Stimulated activated CD8-positive, alpha-beta memory T cell treated with anti-CD3 and anti-CD28 coated beads, Interleukin-7, amount 100 ng/mL, for 48 hours (primary cell): Measurements from ENCODE around the gene RIMS1.

Experiments used
- DNase-seq, 2 donors: peaks; one replicate each; pipeline ENCODE4 v3.0.0-alpha.2; 2020; ENCODE audit warnings: low read depth in 1 of 2; ENCODE audit errors: extremely low read depth in 1 of 2

The RIMS1 gene

DNA sequence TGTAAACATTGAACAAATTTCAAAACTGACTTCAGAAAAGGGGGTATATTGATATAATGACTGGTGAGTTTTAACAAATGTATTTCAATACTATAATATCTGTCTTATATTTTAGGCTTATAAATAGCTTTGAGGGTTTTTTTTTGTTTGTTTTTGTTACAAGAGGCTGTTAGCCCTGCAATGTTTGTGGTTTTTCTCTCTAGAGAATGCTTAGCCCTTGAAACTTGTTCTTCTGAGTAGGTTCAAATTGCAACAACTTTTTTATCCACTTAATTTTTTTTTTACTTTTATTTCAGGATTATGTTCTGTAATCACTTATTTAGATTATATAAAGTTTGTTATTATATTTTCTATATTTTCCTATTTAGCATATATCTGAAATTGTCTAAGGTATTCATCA lies 333.2 kb downstream of the RIMS1 start:
- DNase-seq: no peak

GRCh38 chr6:72238021-72238420 lies 351.7 kb downstream of the RIMS1 start:
- DNase-seq: no peak

GRCh38 chr6:72238900-72239299 lies 352.6 kb downstream of the RIMS1 start:
- DNase-seq: no peak

DNA sequence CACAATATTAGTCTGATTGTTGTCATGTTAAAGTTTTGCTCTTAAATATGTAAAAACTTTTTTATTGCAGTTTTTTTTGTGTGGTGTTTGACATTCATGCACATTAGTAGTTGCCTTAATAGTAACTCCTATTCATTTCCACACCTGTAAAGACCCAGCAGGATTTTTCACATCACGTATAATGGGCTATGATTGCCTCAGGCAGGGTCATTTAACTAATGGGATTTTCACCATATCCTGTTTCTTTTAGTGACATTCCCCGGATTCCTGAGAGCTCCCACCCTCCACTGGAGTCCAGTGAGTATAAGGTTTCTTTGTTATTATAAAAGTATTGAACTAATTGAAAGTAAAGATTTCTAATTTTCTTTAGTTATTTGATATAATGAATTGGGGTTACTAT lies 359.2 kb downstream of the RIMS1 start:
- DNase-seq: no peak

DNA sequence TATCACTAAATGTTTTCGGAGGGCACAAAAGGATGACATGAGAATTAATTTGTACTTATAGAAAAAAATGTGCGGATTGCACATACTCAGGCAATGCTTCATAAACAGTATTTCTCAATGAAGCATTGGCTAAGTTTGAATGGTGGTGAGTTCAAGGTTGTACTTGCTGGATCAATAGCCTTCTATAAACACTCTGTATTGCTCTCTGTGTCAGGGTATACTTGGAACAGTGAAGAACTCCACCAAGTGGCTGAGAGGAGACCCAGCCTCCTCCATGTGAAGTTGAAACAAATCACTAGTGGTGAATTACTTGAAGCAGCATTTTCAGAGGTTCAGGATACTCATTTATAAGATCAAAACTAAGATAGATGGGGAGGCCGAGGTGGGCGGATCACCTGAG lies 360.6 kb downstream of the RIMS1 start:
- no peak for DNase-seq

- no peak for DNase-seq
Observed at GRCh38 chr6:72248621-72249020, 362.3 kb downstream of the RIMS1 start.

GRCh38 chr6:72250664-72251063 lies 364.3 kb downstream of the RIMS1 start:
- no peak for DNase-seq

GRCh38 chr6:72260489-72260888 lies 374.1 kb downstream of the RIMS1 start:
- no peak for DNase-seq

- no peak for DNase-seq
Observed at GRCh38 chr6:72261554-72261953, 375.2 kb downstream of the RIMS1 start.

DNA sequence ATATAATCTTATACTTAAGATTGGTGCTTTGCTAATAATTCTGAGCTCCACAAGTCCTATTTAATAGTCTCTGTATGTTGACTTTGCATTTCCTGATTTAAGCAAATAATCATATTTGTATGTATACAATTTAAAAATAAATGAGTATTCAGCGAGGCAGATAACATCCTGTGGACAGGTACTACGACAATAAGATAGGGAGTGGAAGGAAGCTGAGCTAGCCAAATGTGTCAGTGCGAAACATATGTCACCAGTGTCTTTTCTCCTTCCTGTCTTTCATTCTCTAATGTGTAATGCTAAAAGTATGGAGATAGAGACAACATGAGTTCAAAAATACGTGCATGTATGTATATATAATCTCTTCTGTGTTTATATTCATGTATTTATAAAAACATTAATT lies 375.9 kb downstream of the RIMS1 start:
- no peak for DNase-seq

- no peak for DNase-seq
Observed at GRCh38 chr6:72267470-72267869, 381.1 kb downstream of the RIMS1 start.

GRCh38 chr6:72271531-72271930 lies 385.2 kb downstream of the RIMS1 start:
- no peak for DNase-seq

DNA sequence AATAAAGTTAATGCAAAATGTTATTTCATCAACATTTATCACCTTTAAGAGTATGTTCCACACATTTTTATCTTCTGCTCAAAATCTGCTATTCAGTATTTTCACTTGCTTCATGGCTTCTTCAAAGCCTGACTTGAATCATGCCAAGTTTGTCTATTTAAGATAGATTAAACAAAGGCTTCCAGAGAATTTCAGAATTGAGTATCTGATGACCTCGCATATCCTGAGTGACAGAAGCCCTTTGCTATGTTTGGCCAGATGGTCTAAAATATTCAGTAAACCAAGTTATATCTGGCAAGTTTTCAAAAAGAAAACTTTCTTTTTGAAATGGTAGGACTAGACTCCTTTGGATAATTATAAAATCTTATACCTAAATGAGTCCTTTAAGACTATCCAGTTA lies 386.6 kb downstream of the RIMS1 start:
- no peak for DNase-seq

DNA sequence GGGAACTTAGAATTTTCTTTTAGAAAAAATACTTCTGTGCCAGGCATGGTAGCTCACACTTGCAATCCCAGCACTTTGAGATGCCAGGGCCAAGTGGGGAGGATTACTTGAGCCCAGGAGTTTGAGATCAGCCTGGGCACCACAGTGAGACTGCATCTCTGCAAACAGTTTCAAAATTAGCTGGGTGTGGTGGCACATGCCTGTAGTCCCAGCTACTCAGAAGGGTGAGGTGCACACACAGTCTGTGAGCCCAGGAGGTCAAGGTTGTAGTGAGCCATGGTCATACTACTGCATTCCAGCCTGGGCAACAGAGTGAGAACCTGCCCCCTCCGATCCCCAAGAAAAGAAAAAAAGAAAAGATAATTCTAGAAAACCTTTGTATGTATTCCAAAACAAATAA lies 389.5 kb downstream of the RIMS1 start:
- DNase-seq: no peak

DNA sequence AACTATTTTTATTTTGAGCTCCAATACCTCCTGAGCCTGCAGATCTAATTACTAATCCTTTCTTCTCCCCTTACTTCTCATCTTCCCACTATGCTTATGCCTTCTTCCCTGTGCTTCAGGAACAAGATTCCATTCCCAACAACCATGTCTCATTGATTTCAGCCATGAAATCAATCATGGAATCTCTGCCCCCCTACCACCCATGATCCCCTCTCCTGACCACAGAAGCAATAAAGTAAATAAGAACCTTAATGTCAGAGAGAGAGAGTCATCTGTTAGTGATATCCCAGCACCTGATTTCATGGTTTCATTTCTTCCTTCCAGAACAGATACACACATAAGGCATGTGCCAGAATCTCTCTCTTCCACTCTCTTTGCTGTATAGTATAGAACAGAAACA lies 395.9 kb downstream of the RIMS1 start:
- DNase-seq: no peak

- no peak for DNase-seq
Observed at GRCh38 chr6:72283571-72283970, 397.2 kb downstream of the RIMS1 start.

DNA sequence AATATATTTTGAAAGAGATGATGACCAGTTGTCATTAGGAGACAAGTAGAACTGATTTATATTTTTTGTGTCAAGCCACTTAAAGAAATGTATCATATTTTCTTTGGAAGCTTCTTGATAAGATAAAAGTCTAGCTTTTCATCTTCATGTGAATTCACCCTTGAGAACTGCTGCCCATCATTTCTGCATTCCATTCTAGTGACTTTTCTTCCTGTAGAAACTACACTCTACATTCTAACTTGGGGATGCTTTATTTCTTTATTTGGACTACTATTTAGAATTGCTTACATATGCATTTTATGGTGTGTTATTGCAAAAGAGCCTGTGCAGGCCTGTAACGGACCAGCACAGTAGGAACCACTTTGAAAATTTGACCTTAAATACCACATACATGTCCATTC lies 400.6 kb downstream of the RIMS1 start:
- DNase-seq: no peak

DNA sequence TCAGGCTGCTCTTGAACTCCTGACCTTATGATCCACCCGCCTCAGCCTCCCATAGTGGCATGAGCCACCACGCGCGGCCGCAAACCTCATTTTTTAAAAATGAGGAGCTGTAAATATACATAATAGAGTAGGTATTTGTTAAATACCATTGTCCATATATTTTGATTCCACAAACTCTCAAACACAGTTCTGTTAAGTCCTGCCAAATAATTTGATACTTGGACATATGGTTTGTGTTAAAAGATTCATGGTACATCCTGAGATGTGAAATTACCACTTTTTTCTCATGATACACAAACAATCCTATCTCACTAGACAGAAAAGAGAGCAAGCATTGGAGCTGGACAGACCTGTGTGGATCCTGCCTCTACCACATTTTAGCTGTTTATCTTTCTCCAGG lies 401.5 kb downstream of the RIMS1 start:
- no peak for DNase-seq

- no peak for DNase-seq
Observed at GRCh38 chr6:72288592-72288991, 402.2 kb downstream of the RIMS1 start.

DNA sequence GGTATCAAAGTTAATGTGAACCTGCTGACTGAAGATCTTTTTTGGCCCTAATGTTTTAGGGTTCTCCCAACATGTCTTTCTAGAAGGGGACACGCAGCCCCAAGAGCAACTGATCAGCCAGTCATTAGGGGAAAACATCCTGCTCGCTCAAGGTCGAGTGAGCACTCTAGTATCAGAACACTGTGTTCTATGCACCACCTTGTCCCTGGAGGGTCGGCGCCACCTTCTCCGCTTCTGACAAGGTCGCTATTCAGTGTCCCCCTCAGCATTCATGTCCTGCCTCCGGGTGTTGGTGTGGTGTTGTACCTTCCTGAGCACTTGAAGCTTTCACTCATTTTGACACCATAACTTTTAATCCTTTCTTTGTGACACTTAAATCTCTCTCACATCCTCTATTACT lies 404.3 kb downstream of the RIMS1 start:
- DNase-seq: no peak

DNA sequence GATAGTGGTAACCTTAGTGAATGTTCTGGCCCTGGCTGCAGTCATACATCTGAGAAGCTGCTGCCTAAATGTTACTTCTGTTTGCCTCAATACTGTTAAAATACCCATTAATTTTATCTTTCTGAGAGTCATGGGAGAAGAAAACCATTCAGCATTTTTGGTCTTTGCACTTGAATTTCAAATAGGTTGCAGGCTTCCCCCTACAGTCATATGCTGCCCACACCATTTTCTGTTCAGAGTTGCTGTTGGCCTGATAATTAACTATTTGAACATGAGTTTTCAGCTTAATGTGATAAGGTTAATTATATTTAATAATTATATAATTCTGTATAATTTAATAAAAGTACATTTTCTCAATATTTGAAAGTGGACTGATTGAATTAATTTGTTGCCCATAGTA lies 410.0 kb downstream of the RIMS1 start:
- no peak for DNase-seq

DNA sequence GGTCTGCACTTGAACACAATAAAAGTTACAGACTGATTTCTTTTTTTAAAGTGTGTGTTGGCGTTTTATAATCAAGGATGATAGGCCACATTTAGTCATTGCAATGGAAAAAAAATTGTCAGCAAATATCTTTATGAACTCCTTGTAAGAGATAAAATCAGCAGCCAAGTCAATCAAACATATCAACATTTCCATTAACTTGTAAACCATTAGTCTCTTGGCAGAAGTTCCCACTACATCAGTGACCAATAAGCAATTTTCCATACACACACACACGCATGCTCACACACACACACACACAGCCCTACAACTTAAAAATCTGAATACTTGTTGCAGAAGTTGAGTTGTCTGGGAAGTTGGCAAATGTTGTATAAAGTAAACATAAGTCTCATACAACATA lies 419.6 kb downstream of the RIMS1 start:
- no peak for DNase-seq

DNA sequence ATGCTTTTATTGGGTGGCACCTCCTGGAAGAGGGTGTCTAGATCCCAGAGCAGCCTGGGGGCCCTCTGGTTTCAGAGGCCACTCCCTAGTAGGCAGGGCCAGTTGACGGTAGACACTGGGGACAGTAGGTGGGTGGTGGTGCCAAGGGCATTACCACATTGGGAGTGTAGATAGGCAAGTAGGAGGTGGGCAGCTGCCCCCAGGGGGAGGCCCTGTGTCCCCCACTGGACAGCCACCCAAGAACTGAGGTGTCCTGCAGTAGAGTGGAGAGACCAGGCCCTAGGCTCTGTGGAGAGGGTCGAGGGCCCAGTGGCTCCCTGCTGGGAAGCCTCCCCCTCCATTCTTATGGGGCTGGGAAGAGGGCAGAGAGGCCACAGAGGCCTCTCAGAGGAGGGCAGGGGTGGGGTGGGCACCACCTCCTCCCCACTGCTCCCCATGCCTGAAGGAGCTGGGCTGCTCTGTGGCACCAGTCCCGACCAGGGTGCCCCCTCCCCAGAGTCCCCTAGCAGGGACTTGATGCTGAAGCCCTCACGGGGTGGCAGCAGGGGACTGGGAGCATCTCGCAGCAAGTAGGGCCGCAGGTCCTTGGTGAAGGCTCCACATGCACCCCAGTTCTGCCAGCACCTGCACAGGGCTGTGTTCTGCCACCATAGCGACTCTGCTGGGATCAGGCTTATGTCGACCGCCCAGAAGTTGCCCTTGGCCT lies 430.5 kb downstream of the RIMS1 start:
- DNase-seq: no peak
